HTR-8/SVneo (cell line): ENCODE results near the gene USP48.

Experiments used
- DNase-seq: peaks from one replicate; pipeline ENCODE4 v3.0.0; 2011; ENCODE audit warnings: low spot score, mixed read lengths; ENCODE audit not compliant: insufficient read length
- FAIRE-seq: peaks from 2 replicates; lab custom pipeline; 2011; peaks lifted over from hg19 to GRCh38; lab: Jason Lieb, UNC

Gene USP48

GRCh38 chr1:21671915-21672314 lies 111.0 kb downstream of the USP48 start:
- DNase-seq = no peak
- FAIRE-seq = no peak

- no peak for DNase-seq
- no peak for FAIRE-seq
These were observed 111.7 kb downstream of the USP48 start for GRCh38 chr1:21670956-21671902.

GRCh38 chr1:21670059-21670881 lies 112.7 kb downstream of the USP48 start:
- DNase-seq (no peak), FAIRE-seq (no peak)

GRCh38 chr1:21669258-21670058 lies 113.5 kb downstream of the USP48 start, which contains the start of gene RAP1GAP:
Gene RAP1GAP, minus strand, starts transcription at chr1:21669357. Its CDS starts 49,325 bp downstream, at chr1:21620032.
- DNase-seq = no peak

GRCh38 chr1:21668951-21669257 lies 114.0 kb downstream of the USP48 start:
- DNase-seq (no peak), FAIRE-seq (no peak)

More at GRCh38 chr1:21669258-21670058, 113.5 kb downstream of the USP48 start, which contains the start of gene RAP1GAP:
- no peak for FAIRE-seq

- DNase-seq (no peak), FAIRE-seq (no peak)
These were observed 114.6 kb downstream of the USP48 start for GRCh38 chr1:21668232-21668950.

- FAIRE-seq (no peak), DNase-seq (no peak)
These were observed 115.4 kb downstream of the USP48 start for GRCh38 chr1:21667348-21668231.

GRCh38 chr1:21666576-21667320 lies 116.2 kb downstream of the USP48 start:
- FAIRE-seq (no peak), DNase-seq (no peak)

GRCh38 chr1:21665711-21666575 lies 117.0 kb downstream of the USP48 start:
- FAIRE-seq (no peak), DNase-seq (no peak)

- DNase-seq = no peak
- FAIRE-seq = no peak
These were observed 118.0 kb downstream of the USP48 start for GRCh38 chr1:21664806-21665588.

GRCh38 chr1:21663951-21664805 lies 118.8 kb downstream of the USP48 start:
- no peak for DNase-seq
- FAIRE-seq = no peak

- no peak for DNase-seq
- FAIRE-seq = no peak
These were observed 119.5 kb downstream of the USP48 start for GRCh38 chr1:21663248-21663950.

- FAIRE-seq = no peak
- no peak for DNase-seq
These were observed 120.3 kb downstream of the USP48 start for GRCh38 chr1:21662426-21663247.

GRCh38 chr1:21661886-21662285 lies 121.1 kb downstream of the USP48 start:
- FAIRE-seq = no peak
- DNase-seq = no peak
